Bone marrow (tissue), 2 donors: ENCODE results near the gene S100A6.
"Not testable (repeated sequence)": the region's sequence is repeated elsewhere in the genome, so short reads cannot be mapped to it uniquely, and the experiment has no call there.

Source experiments
- DNase-seq, 2 donors: peaks; one replicate each; lab custom pipeline; 2025; lab: John Stamatoyannopoulos, UW

S100A6 gene

DNA sequence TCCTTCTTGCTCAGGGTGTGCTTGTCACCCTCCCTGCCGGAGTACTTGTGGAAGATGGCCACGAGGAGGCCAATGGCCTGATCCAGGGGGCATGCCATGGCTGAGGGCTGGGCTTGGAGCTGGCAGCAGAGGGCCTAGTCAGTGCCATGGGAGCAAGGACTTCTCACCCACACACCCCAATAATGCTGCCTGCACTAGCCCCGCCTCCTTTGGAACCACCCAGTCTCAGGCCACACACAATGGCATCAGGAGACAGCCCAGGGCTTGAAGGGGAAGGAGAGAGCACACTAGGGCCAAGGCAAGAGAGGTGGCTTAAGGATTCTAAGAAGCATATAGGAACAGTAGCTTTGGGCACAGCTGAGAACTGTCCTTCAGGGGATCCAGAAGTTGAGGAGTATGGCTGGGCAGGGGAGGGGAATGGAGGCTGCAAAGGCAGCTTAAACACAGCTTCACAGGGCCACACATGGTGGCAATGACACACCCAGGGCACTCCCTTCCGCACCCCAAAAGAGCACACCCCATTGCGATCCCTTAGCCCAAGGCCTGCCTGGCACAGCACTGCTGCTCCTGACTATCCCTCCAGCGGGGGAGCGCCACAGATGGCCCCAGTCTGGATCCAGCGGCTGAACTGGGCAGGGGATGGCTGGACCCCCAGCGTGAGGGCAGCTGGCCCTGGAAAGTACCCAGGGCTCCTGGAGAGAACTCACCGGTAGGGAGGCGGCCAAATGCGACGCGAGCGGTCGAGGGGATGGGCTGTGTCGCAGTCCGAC, at the start of gene S100A6:
Gene S100A6 (minus strand): TSS at position 750 of the 770 bp plus-strand sequence. CDS start 652 bp downstream, at position 98.
- peak; percentile 24 to 67 for DNase-seq

DNA sequence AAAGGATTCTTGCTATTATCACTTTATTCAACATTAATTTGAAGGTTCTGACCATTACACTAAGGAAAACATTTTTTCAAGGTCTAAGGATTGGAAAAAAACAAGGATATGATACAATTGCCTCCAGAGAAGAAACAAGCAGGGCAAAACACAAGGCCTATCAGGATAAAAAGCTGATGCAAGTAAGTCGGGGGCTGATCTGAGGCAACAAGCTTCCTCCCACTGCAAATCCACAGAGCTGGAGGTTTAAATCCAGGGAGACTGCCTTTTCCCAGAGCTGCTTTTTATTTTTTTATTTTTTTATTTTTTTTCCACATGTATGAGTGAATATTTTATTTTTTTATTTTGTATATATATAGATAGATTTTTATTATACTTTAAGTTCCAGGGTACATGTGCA, 49.2 kb upstream of the S100A6 start:
- no peak for DNase-seq

- DNase-seq: no peak
Measured at GRCh38 chr1:153583976-153584375, 48.2 kb upstream of the S100A6 start.

DNA sequence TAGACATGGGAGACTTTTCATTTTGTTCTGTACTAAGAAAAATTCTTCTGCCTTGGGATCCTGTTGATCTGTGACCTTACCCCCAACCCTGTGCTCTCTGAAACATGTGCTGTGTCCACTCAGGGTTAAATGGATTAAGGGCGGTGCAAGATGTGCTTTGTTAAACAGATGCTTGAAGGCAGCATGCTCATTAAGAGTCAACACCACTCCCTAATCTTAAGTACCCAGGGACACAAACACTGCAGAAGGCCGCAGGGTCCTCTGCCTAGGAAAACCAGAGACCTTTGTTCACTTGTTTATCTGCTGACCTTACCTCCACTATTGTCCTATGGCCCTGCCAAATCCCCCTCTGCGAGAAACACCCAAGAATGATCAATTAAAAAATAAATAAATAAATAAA, 47.7 kb upstream of the S100A6 start:
- not testable (repeated sequence) for DNase-seq

GRCh38 chr1:153582836-153583235, 47.0 kb upstream of the S100A6 start:
- DNase-seq: not testable (repeated sequence)

- DNase-seq: no peak
Measured at GRCh38 chr1:153578936-153579335, 43.1 kb upstream of the S100A6 start.

DNA sequence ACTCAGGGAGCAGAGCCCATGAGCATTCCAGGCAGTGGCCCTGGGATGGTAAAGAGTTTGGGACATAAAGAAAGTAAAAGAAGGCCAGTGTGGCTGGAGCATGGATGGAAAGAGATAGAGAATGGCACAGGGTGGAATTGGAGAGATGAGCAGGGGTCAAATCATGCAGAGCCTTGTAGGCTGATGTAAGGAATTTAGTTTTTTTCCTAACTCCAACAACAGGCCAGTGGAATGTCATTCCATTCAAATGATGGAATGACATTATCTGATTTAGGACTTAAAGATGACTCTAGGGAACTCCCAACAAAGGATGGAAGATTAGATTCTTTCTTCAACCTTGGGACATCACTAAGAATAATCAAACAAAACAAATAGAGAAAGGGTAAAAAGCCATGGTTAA, 42.7 kb upstream of the S100A6 start:
- DNase-seq: no peak

- no peak for DNase-seq
Measured at GRCh38 chr1:153577624-153578051, 41.8 kb upstream of the S100A6 start.

DNA sequence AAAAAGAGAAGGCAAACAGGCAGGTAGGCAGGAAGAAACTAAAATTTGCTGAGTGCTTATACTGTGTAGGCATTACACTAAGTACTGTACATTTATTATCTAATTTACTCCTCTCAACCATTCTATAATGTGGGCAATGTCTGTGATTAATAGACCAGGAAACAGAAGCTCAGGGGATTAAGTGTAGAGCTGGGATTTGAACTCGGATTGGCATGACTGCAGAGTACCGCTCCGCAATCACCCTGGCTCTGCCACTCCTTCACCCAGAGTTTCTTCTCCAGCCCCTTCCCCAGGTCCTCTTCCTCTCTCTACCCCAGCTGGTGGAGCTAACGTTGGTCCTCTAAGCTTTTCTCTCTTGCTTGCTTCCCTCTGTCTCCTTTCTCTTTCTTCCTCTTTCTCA, 41.3 kb upstream of the S100A6 start:
- peak in 1 of 2 donors; percentile 27 for DNase-seq

DNA sequence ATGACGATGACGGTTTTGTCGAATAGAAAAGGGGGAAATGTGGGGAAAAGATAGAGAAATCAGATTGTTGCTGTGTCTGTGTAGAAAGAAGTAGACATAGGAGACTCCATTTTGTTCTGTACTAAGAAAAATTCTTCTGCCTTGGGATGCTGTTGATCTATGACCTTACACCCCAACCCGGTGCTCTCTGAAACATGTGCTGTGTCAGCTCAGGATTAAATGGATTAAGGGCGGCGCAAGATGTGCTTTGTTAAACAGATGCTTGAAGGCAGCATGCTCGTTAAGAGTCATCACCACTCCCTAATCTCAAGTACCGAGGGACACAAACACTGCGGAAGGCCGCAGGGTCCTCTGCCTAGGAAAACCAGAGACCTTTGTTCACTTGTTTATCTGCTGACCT, 39.7 kb upstream of the S100A6 start:
- not testable (repeated sequence) for DNase-seq

GRCh38 chr1:153575081-153575491, 39.3 kb upstream of the S100A6 start:
- not testable (repeated sequence) for DNase-seq

DNA sequence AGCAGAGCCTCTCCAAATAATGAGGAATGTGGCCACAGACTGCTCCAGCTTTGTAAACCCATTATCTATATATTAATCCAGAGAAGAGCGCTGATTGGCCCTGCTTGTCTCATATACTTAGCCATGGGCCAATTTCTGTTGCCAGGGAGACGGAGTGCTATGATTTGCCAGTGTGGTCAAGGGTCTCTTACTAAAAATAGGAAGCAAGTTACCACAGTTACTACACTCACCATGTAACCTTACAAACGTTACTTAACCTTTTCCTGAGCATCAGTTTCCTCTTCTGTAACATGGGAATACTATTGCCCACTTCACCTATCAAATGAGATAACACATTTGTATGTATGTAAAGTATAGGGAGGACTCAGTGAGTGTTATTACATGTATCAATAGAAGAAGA, 37.6 kb upstream of the S100A6 start:
- no peak for DNase-seq

GRCh38 chr1:153572569-153573015, 36.8 kb upstream of the S100A6 start:
- peak in 1 of 2 donors; percentile 78 for DNase-seq

GRCh38 chr1:153571706-153572105, 35.9 kb upstream of the S100A6 start:
- no peak for DNase-seq

GRCh38 chr1:153570874-153571273, 35.1 kb upstream of the S100A6 start:
- no peak for DNase-seq

- DNase-seq: no peak
Measured at GRCh38 chr1:153569465-153569864, 33.7 kb upstream of the S100A6 start.

DNA sequence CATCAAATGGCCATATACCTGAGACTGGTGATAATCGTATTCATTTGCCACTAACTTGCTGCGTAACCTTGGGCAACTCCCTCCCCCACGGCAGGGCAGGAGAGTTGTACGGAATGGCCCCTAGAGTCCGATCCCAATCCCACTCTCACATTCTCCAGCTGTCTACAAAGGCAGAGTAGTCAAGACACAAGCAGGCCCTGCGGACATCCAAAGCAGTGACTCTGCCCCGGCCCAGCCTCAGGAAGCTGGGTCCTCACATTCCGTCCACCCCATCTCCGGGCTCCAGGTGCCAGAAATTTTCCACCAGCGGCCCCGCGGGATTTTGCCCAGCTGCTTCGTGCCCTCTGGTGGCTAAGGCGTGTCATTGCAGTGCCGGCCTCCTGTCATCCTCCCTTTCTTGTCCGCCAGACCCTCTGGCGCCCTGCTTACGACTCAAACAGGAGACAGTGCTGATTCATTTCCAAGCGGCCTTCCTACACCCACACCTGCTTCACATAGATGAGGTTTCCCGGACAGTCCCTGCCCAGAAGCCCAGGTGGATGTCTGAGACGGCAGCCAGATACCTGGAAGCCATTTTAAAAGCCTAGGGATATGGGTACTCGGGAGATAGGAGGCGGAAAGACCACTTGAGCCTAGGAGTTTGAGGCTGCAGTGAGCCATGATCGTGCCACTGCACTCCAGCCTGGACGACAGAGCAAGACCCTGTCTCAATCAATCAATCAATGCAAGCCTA, 32.7 kb upstream of the S100A6 start:
- peak; percentile 61 to 76 for DNase-seq

DNA sequence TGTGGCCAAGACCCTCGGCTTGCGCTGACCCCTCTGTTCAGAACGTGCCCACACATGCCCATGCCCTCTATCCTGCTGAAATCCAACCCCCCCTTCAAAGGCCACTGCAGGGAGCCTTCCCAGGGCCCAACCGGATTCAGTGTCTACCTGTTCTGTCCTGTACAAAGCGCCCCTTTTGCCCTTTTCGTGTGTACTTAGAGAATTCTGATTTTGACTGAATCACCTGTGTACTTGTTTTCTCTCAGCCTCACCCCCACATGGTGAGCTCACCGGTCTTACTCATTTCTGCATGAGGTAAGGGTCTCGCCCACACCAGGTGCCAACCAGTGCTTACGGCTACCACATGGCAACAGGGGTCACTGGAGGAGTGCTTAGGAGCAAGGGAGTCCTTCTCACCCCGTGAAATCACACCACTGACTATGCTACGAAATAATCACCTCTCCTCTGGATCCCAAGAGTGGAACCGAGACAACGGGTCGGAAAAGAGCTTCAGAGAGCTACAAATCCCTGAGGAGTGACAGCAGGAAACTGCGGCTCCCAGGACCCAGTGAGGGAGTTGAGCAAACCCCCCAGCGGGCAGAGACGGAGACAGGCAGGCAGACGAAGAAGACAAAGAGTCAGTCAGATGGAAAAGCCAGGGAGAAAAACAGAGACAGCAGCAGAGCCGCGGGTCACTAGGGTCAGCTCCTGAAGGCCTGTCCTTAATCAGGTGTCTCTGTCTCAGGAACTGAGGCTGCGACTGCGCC, 32.0 kb upstream of the S100A6 start:
- DNase-seq: no peak

GRCh38 chr1:153566414-153567371, 30.9 kb upstream of the S100A6 start:
- DNase-seq: peak; percentile 94 to 98

GRCh38 chr1:153565529-153566374, 30.0 kb upstream of the S100A6 start, which contains the start of gene S100A2:
Gene S100A2, minus strand, starts transcription at chr1:153565844. Its CDS starts 1,967 bp downstream, at chr1:153563877.
- DNase-seq: peak; percentile 58 to 73
